ENCODE results near the gene SYT6. TPM values are rescaled to one million over a fixed set of nuclear protein-coding genes. Genes with fewer than 3 reads are reported as not detected.

Gene SYT6, protein sequence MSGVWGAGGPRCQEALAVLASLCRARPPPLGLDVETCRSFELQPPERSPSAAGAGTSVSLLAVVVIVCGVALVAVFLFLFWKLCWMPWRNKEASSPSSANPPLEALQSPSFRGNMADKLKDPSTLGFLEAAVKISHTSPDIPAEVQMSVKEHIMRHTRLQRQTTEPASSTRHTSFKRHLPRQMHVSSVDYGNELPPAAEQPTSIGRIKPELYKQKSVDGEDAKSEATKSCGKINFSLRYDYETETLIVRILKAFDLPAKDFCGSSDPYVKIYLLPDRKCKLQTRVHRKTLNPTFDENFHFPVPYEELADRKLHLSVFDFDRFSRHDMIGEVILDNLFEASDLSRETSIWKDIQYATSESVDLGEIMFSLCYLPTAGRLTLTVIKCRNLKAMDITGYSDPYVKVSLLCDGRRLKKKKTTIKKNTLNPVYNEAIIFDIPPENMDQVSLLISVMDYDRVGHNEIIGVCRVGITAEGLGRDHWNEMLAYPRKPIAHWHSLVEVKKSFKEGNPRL
- total RNA-seq: not detected in 2 replicates

- TF ChIP-seq, protein P1, sequence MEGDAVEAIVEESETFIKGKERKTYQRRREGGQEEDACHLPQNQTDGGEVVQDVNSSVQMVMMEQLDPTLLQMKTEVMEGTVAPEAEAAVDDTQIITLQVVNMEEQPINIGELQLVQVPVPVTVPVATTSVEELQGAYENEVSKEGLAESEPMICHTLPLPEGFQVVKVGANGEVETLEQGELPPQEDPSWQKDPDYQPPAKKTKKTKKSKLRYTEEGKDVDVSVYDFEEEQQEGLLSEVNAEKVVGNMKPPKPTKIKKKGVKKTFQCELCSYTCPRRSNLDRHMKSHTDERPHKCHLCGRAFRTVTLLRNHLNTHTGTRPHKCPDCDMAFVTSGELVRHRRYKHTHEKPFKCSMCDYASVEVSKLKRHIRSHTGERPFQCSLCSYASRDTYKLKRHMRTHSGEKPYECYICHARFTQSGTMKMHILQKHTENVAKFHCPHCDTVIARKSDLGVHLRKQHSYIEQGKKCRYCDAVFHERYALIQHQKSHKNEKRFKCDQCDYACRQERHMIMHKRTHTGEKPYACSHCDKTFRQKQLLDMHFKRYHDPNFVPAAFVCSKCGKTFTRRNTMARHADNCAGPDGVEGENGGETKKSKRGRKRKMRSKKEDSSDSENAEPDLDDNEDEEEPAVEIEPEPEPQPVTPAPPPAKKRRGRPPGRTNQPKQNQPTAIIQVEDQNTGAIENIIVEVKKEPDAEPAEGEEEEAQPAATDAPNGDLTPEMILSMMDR (IDR thresholded peaks at IDR 0.05; ENCODE audit: insufficient read depth, low read length, poor library complexity, severe bottlenecking): no peak
- Histone ChIP-seq H3K27me3 (ENCODE audit: control insufficient read depth, insufficient read depth, low read length) (peaks cover 71% of the 10 kb centered on the region), H3K4me3 (ENCODE audit: low read depth, low read length) (no peak within 1 kb of the TSS), H3K36me3 (ENCODE audit: control insufficient read depth, insufficient read depth, low read length) (no peaks in the 10 kb centered on the region)
- no peak for DNase-seq (ENCODE audit: low read depth)
Observed at GRCh38 chr1:114153261-114154145, at the start of gene SYT6. Gene SYT6 (minus strand): TSS chr1:114153869. CDS start chr1:114153772, 97 bp downstream.

DNA sequence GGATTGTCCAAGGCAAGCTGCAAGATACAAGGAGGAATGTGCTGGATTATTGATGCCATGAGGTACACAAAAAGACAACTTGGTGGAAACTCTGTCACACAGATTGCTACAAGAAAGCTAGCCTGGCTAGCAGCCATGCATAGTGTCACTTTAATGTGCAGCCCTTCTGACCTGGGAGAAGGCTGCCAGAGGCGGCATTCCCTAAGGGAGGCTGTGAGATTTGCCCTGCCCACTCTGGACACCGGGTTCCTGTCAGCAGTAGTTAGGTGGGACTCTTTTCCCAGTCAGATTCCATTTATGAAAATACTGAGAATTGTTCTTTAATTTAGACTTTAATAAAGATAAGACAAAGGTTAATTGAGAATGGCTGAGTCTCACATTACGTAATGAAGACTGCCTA lies 47.8 kb upstream of the SYT6 start:
- TF ChIP-seq, protein P1 (IDR thresholded peaks at IDR 0.05; ENCODE audit: insufficient read depth, low read length, poor library complexity, severe bottlenecking): no peak
- Histone ChIP-seq H3K36me3 (ENCODE audit: control insufficient read depth, insufficient read depth, low read length) (no peaks in the 10 kb centered on the region), H3K27me3 (ENCODE audit: control insufficient read depth, insufficient read depth, low read length) (peaks cover 2% of the 10 kb centered on the region), H3K4me3 (ENCODE audit: low read depth, low read length) (no peak overlapping the region)
- no peak for DNase-seq (ENCODE audit: low read depth)

DNA sequence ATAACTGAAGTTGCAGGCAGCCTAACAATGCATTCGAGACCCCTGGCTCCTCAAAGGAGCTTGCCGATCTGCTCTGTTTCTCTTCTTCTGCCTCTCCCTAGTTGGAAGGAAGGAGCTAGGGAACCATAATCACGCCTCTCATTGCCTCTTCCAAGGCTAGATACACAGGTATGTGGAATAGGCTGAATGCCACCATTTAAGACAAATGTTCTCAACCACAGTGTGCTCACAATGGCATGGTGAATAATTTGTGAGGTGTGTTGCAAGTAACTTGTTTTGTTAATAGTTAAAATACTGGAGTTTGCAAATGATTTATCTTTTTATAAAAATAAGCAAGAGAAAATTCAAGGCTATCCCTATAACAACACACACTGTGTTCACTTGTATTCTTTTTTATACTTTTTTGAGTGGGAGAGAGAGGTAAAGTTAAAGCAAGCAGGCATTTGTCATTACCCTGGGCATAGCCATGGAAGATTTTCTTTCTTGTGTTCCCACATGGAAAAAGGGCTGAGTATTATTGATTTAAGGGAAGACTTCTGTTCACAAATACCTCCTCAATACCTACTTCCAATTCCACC lies 45.4 kb upstream of the SYT6 start:
- Histone ChIP-seq H3K27me3 (ENCODE audit: control insufficient read depth, insufficient read depth, low read length) (peaks cover 2% of the 10 kb centered on the region), H3K36me3 (ENCODE audit: control insufficient read depth, insufficient read depth, low read length) (no peaks in the 10 kb centered on the region), H3K4me3 (ENCODE audit: low read depth, low read length) (no peak overlapping the region)
- DNase-seq (ENCODE audit: low read depth): no peak
- TF ChIP-seq, protein P1 (IDR thresholded peaks at IDR 0.05; ENCODE audit: insufficient read depth, low read length, poor library complexity, severe bottlenecking): no peak

- Histone ChIP-seq H3K27me3 (ENCODE audit: control insufficient read depth, insufficient read depth, low read length) (peaks cover 2% of the 10 kb centered on the region), H3K4me3 (ENCODE audit: low read depth, low read length) (no peak overlapping the region), H3K36me3 (ENCODE audit: control insufficient read depth, insufficient read depth, low read length) (no peaks in the 10 kb centered on the region)
- TF ChIP-seq, protein P1 (IDR thresholded peaks at IDR 0.05; ENCODE audit: insufficient read depth, low read length, poor library complexity, severe bottlenecking): no peak
- DNase-seq (ENCODE audit: low read depth): no peak
Observed at GRCh38 chr1:114196992-114197907, 43.6 kb upstream of the SYT6 start.

DNA sequence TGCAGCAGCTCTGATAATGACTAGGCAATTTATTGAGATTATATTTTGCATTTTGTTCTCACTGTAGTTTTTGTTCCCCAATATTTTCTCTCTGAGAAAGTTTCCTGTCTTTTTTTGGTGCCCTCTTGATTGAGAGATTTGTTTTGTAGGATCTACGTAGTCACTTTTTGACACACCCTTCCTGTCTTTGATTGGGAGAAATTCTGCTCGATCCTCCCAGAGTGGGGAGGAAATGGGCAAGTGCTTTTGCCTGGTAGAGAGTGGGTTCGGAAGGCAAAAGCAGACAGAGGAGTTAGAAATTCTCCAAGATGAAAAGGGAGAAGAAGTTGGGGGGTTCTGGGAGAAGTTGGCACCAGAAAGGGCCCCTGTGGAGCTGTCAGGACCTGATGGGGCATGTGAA lies 42.1 kb upstream of the SYT6 start:
- no peak for DNase-seq (ENCODE audit: low read depth)
- TF ChIP-seq, protein P1 (IDR thresholded peaks at IDR 0.05; ENCODE audit: insufficient read depth, low read length, poor library complexity, severe bottlenecking): no peak
- Histone ChIP-seq H3K4me3 (ENCODE audit: low read depth, low read length) (no peak overlapping the region), H3K27me3 (ENCODE audit: control insufficient read depth, insufficient read depth, low read length) (peaks cover 2% of the 10 kb centered on the region), H3K36me3 (ENCODE audit: control insufficient read depth, insufficient read depth, low read length) (no peaks in the 10 kb centered on the region)
